Neural progenitor cell (in vitro differentiated cells): ENCODE measurements around the gene MRPS34. TPM values are rescaled to one million over a fixed set of nuclear protein-coding genes. Genes with fewer than 3 reads are reported as not detected.

Experiments
- DNase-seq: peaks from one replicate; pipeline ENCODE4 v3.0.0-alpha.2; 2016; ENCODE audit warnings: low spot score
- H2AFZ ChIP-seq: fragments of 200-600 bp; sonication (generic); replicated peaks from 2 replicates; pipeline ENCODE4 v1.6.1; 2016; ENCODE audit warnings: antibody characterized with exemption
- H3F3A ChIP-seq: fragments of 200-600 bp; sonication (generic); 2 replicates; pipeline ENCODE4 v1.6.1; 2016; ENCODE audit warnings: antibody characterized with exemption, low read depth
- H3K27ac ChIP-seq: fragments of 200-600 bp; sonication (generic); 2 replicates; pipeline ENCODE4 v1.5.1; 2016; ENCODE audit warnings: mild to moderate bottlenecking
- H3K27me3 ChIP-seq: fragments of 200-600 bp; sonication (generic); 2 replicates; pipeline ENCODE4 v1.6.1; 2016; ENCODE audit warnings: mild to moderate bottlenecking, moderate library complexity
- H3K36me3 ChIP-seq: fragments of 200-600 bp; sonication (generic); 2 replicates; pipeline ENCODE4 v1.5.1; 2016
- H3K4me1 ChIP-seq: fragments of 200-600 bp; sonication (generic); 2 replicates; pipeline ENCODE4 v1.6.1; 2016; ENCODE audit warnings: mixed run types
- H3K4me2 ChIP-seq: fragments of 200-600 bp; sonication (generic); 2 replicates; pipeline ENCODE4 v1.6.1; 2016
- H3K4me3 ChIP-seq: fragments of 200-600 bp; sonication (generic); 2 replicates; pipeline ENCODE4 v1.5.1; 2016
- H3K79me2 ChIP-seq: fragments of 200-600 bp; sonication (generic); 2 replicates; pipeline ENCODE4 v1.6.1; 2016; ENCODE audit warnings: low read depth
- H3K9ac ChIP-seq: fragments of 200-600 bp; sonication (generic); 2 replicates; pipeline ENCODE4 v1.6.1; 2016
- H3K9me3 ChIP-seq: fragments of 200-600 bp; sonication (generic); 2 replicates; pipeline ENCODE4 v1.5.1; 2016; ENCODE audit warnings: low read depth
- H4K20me1 ChIP-seq: fragments of 200-600 bp; sonication (generic); 2 replicates; pipeline ENCODE4 v1.6.1; 2016; ENCODE audit warnings: low read depth
- H3K27ac Mint-ChIP-seq: 3 replicates; pipeline ENCODE4 v1.8.0; 2021; ENCODE audit warnings: mixed read lengths
- H3K27me3 Mint-ChIP-seq: 2 replicates; pipeline ENCODE4 v1.8.0; 2022; ENCODE audit warnings: low read depth, mild to moderate bottlenecking, inconsistent platforms, moderate library complexity, mixed read lengths; ENCODE audit not compliant: insufficient read depth
- H3K36me3 Mint-ChIP-seq: 3 replicates; pipeline ENCODE4 v1.8.0; 2021; ENCODE audit warnings: mixed read lengths
- H3K4me1 Mint-ChIP-seq: 3 replicates; pipeline ENCODE4 v1.8.0; 2021; ENCODE audit warnings: mixed read lengths
- H3K4me3 Mint-ChIP-seq: 3 replicates; pipeline ENCODE4 v1.8.0; 2021; ENCODE audit warnings: mild to moderate bottlenecking, moderate library complexity, mixed read lengths
- H3K9me3 Mint-ChIP-seq: 3 replicates; pipeline ENCODE4 v1.8.0; 2020; ENCODE audit warnings: mixed read lengths
- EZH2 ChIP-seq: fragments of 200-600 bp; sonication (generic); IDR thresholded peaks from 2 replicates; pipeline ENCODE4 v1.6.1; 2017; ENCODE audit warnings: antibody characterized with exemption, mild to moderate bottlenecking, moderate library complexity
- EZH2phosphoT487 ChIP-seq: fragments of 200-600 bp; sonication (generic); IDR thresholded peaks from 2 replicates; pipeline ENCODE4 v1.6.1; 2017; ENCODE audit warnings: antibody characterized with exemption
- total RNA-seq: library from RNA; depleted of rRNA; stranded (reverse); fragments of >200 nt; gene quantifications from 2 replicates; pipeline ENCODE4 v1.2.3, GENCODE V29; 2015; ENCODE audit warnings: low replicate concordance
- TF ChIP-seq, protein P1 (sequence below): fragments of 200-600 bp; sonication (generic); IDR thresholded peaks from 2 replicates; pipeline ENCODE4 v1.5.1; 2017; ENCODE audit warnings: antibody characterized with exemption, mild to moderate bottlenecking

Gene MRPS34
- total RNA-seq, 1 donor from 2014 or later = 48.4 TPM

DNA sequence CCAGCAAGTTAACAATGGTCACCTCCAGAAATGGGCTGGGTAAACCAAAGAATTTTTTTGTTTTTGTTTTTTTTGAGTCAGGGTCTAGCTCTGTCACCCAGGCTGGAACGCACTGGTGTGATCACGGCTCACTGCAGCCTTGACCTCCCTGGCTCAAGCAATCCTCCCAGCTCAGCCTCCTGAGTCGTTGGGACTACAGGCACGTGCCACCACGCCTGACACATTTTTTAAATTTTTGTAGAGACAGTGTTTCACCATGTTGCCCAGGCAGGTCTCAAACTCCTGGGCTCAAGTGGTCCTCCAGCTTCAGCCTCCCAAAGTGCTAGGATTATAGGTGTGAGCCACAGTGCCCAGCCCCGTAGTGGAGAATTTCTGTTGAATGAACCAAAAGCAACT lies 7.7 kb upstream of the MRPS34 start:
- no peak overlapping the region for H3K4me3 ChIP-seq

DNA sequence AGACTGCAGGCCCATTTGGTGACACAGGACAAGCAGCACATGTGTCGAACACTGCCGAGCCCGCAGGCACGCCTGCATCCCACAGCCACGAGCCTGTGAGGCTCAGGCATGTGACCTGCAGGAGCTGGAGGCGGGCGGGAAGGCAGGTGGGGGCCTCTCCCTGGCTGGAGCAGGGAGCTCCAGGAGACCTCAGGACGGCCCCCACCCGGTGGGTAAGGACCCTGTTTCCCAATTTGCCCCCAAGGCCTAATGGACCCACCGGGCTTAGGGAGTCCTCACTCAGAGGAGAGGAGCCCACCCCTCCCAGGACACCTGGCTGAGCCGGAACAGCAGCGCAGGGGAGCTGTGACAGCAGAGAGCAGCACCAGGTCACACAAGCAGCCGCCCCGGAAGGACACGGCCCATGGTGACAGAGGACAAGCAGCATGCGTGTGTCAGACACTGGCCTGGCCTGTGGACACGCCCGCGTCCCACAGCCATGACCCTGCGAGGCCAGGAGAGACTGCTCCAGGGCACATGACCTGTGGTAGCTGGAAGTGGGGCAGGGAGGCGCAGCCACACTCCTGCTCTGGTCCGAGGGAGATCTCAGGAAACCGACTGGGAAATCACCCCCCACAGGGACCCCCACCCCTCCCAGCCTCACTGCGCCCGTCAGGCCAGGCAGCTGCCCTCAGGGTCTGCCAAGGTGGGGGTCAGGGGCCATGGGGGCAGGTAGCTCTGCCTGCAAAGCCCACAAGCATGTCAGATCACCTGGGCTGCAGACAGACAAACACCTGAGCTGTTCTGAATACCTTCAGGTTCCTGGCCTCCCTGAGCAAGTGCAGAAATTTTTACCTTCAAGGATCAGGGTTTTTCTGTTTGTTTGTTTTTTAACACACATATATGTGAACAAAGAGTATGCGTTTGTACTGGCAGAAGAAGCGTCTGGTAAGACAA lies 7.1 kb upstream of the MRPS34 start:
- H4K20me1 ChIP-seq = peaks cover 50% of the 10 kb centered on the region

More for the DNA sequence above, 7.7 kb upstream of the MRPS34 start:
- Histone ChIP-seq H3K27ac (no peak overlapping the region), H3F3A (peaks cover 16% of the 10 kb centered on the region), H2AFZ (no peak overlapping the region), H3K4me2 (no peak overlapping the region), H3K79me2 (peaks cover 41% of the 10 kb centered on the region), H3K27me3 (no peaks in the 10 kb centered on the region), H4K20me1 (peaks cover 56% of the 10 kb centered on the region), H3K36me3 (no peaks in the 10 kb centered on the region), H3K9ac (no peak overlapping the region), H3K4me1 (peaks cover 6% of the 10 kb centered on the region), H3K9me3 (no peaks in the 10 kb centered on the region)
- DNase-seq = no peak
- peak overlapping the region; percentile 90 for H3K4me3 Mint-ChIP-seq
- no peaks in the 10 kb centered on the region for H3K9me3 Mint-ChIP-seq
- no peak for TF ChIP-seq EZH2phosphoT487
- no peak for TF ChIP-seq EZH2
- TF ChIP-seq, protein P1, sequence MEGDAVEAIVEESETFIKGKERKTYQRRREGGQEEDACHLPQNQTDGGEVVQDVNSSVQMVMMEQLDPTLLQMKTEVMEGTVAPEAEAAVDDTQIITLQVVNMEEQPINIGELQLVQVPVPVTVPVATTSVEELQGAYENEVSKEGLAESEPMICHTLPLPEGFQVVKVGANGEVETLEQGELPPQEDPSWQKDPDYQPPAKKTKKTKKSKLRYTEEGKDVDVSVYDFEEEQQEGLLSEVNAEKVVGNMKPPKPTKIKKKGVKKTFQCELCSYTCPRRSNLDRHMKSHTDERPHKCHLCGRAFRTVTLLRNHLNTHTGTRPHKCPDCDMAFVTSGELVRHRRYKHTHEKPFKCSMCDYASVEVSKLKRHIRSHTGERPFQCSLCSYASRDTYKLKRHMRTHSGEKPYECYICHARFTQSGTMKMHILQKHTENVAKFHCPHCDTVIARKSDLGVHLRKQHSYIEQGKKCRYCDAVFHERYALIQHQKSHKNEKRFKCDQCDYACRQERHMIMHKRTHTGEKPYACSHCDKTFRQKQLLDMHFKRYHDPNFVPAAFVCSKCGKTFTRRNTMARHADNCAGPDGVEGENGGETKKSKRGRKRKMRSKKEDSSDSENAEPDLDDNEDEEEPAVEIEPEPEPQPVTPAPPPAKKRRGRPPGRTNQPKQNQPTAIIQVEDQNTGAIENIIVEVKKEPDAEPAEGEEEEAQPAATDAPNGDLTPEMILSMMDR = no peak
- H3K27me3 Mint-ChIP-seq = peaks cover 9% of the 10 kb centered on the region
- H3K36me3 Mint-ChIP-seq = no peaks in the 10 kb centered on the region
- peaks cover 15% of the 10 kb centered on the region for H3K4me1 Mint-ChIP-seq
- H3K27ac Mint-ChIP-seq = no peak overlapping the region

DNA sequence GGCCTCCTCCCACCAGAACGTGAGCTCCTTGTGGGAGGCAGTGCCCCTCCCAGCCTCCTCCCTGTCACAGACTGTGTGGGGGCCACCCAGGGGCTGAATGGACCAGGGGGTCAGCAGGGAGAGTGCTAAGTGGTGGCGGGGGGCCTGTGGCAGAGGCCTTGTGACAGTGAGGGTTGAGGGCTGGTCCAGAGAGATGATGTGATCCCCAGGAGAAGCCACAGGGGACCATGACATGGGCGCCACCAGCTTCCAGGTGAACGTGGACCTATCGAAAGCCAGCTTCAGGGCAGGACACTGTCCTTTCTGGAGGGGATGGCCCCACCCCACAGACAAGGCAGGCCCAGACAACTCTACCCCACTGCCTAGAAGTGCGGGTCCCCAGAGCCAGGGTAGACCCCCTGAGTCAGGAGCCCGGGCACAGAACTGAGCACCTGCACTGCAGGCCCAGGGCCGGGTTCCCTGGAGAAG lies 6.3 kb upstream of the MRPS34 start:
- no peak overlapping the region for H3K4me3 ChIP-seq
- no peaks in the 10 kb centered on the region for H3K9me3 ChIP-seq
- peaks cover 7% of the 10 kb centered on the region for H3K4me1 ChIP-seq
- no peak overlapping the region for H2AFZ ChIP-seq
- H3K27me3 ChIP-seq = no peaks in the 10 kb centered on the region
- Mint-ChIP-seq H3K9me3 (no peaks in the 10 kb centered on the region), H3K27ac (no peak overlapping the region), H3K27me3 (peaks cover 9% of the 10 kb centered on the region), H3K4me1 (peaks cover 12% of the 10 kb centered on the region), H3K36me3 (no peaks in the 10 kb centered on the region), H3K4me3 (no peak overlapping the region)
- H3F3A ChIP-seq = peaks cover 16% of the 10 kb centered on the region
- no peak overlapping the region for H3K9ac ChIP-seq
- H3K27ac ChIP-seq = no peak overlapping the region
- TF ChIP-seq, protein P1 = no peak
- TF ChIP-seq EZH2 (no peak), EZH2phosphoT487 (no peak)
- H3K4me2 ChIP-seq = no peak overlapping the region
- H3K36me3 ChIP-seq = no peaks in the 10 kb centered on the region
- H4K20me1 ChIP-seq = peaks cover 47% of the 10 kb centered on the region
- peaks cover 35% of the 10 kb centered on the region for H3K79me2 ChIP-seq
- no peak for DNase-seq

More for the DNA sequence above, 7.1 kb upstream of the MRPS34 start:
- no peak overlapping the region for H3K27ac ChIP-seq
- no peaks in the 10 kb centered on the region for H3K27me3 ChIP-seq
- peaks cover 35% of the 10 kb centered on the region for H3K79me2 ChIP-seq
- peaks cover 6% of the 10 kb centered on the region for H3K4me1 ChIP-seq
- no peak overlapping the region for H3K9ac ChIP-seq
- peak overlapping the region; percentile 90 for H3K4me3 Mint-ChIP-seq
- H2AFZ ChIP-seq = no peak overlapping the region
- TF ChIP-seq, protein P1 = no peak
- no peak for TF ChIP-seq EZH2phosphoT487
- no peak for TF ChIP-seq EZH2
- no peak overlapping the region for H3K27ac Mint-ChIP-seq
- no peak for DNase-seq
- H3K36me3 Mint-ChIP-seq = no peaks in the 10 kb centered on the region
- H3K36me3 ChIP-seq = no peaks in the 10 kb centered on the region
- peaks cover 16% of the 10 kb centered on the region for H3F3A ChIP-seq
- H3K9me3 Mint-ChIP-seq = no peaks in the 10 kb centered on the region
- H3K4me2 ChIP-seq = no peak overlapping the region
- peaks cover 9% of the 10 kb centered on the region for H3K27me3 Mint-ChIP-seq
- no peaks in the 10 kb centered on the region for H3K9me3 ChIP-seq
- H3K4me3 ChIP-seq = no peak overlapping the region
- peaks cover 13% of the 10 kb centered on the region for H3K4me1 Mint-ChIP-seq
